Hepatocyte (in vitro differentiated cells): Measurements from ENCODE around the gene TM7SF3.

Experiments
- EZH2 ChIP-seq: fragments of 200-600 bp; sonication (generic); IDR thresholded peaks from 2 replicates; pipeline ENCODE4 v1.6.1; 2016; ENCODE audit warnings: antibody characterized with exemption, mild to moderate bottlenecking, borderline replicate concordance
- EZH2phosphoT487 ChIP-seq: fragments of 200-600 bp; sonication (generic); IDR thresholded peaks from one replicate; pipeline ENCODE4 v1.6.1; 2018; ENCODE audit warnings: antibody characterized with exemption, mild to moderate bottlenecking, low read depth, moderate library complexity; ENCODE audit not compliant: unreplicated experiment, severe bottlenecking
- TF ChIP-seq, protein P1 (sequence below): fragments of 200-600 bp; sonication (generic); IDR thresholded peaks from 2 replicates; pipeline ENCODE4 v1.5.1; 2016; ENCODE audit warnings: antibody characterized with exemption, mild to moderate bottlenecking; ENCODE audit not compliant: poor library complexity

DNA sequence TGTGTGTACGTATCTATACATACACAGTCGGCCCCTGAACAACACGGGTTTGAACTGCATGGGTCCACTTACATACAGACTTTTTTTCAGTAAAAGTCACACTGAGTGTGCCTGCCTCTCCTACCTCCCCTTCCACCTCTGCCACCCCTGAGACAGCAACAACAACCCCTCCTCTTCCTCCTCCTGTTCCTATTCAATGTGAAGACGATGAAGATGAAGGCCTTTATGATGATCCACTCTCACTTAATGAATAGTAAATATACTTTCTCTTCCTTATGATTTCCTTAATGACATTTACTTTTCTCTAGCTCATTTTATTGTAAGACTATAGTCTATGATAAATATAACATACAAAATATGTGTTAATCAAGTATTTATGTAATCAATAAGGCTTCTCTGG lies 25.5 kb downstream of the TM7SF3 start:
- TF ChIP-seq, protein P1, sequence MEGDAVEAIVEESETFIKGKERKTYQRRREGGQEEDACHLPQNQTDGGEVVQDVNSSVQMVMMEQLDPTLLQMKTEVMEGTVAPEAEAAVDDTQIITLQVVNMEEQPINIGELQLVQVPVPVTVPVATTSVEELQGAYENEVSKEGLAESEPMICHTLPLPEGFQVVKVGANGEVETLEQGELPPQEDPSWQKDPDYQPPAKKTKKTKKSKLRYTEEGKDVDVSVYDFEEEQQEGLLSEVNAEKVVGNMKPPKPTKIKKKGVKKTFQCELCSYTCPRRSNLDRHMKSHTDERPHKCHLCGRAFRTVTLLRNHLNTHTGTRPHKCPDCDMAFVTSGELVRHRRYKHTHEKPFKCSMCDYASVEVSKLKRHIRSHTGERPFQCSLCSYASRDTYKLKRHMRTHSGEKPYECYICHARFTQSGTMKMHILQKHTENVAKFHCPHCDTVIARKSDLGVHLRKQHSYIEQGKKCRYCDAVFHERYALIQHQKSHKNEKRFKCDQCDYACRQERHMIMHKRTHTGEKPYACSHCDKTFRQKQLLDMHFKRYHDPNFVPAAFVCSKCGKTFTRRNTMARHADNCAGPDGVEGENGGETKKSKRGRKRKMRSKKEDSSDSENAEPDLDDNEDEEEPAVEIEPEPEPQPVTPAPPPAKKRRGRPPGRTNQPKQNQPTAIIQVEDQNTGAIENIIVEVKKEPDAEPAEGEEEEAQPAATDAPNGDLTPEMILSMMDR = no peak
- no peak for TF ChIP-seq EZH2phosphoT487
- no peak for TF ChIP-seq EZH2
